Gastroesophageal sphincter (tissue), 3 donors: ENCODE data around the gene ETS1.

Experiments
- CTCF ChIP-seq, 4 experiments: fragments of 200-600 bp in 2 of 4; fragments of 450-650 bp in 2 of 4; sonication (generic) in 1 of 4; IDR thresholded peaks; one replicate each; pipeline ENCODE4 v1.5.1; 2017 to 2019; ENCODE audit warnings: antibody characterized with exemption in 4 of 4, mild to moderate bottlenecking in 2 of 4, moderate library complexity in 2 of 4
- POLR2AphosphoS5 ChIP-seq: sonication (generic); formaldehyde crosslinking; IDR thresholded peaks from one replicate; pipeline ENCODE4 v1.6.1; 2017; ENCODE audit warnings: antibody characterized with exemption

DNA sequence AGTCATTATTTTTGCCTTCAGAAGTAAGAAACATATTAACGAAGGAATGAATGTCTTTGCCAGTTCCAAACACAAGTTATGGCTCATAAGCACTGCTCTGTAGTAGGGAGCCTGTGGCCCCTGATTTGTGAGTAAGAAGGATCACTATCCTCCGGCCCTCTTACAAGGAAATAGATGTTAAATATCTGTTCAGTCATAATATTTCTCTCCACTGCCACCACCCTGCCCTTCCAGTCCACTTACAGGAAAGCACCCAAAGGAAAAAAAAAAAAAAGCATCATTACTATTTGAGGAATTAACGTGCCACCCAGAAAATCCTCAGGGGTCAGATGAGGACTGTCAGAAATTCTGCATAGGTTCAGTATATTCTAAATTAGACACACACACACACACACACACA lies 123.4 kb downstream of the ETS1 start:
- TF ChIP-seq POLR2AphosphoS5 (no peak), CTCF (IDR thresholded peaks at IDR 0.05) (no peak)
